IPS DF 6.9 (cell line): ENCODE measurements around the gene KPRP.

Source experiments
- DNase-seq: peaks from one replicate; pipeline ENCODE4 v3.0.0-alpha.2; 2013; ENCODE audit warnings: low read depth, low spot score
- H3K27ac ChIP-seq: one replicate; pipeline ENCODE4 v1.5.1; 2013; ENCODE audit warnings: low read length, control low read depth
- H3K27me3 ChIP-seq: 2 replicates; pipeline ENCODE4 v1.6.1; 2013; ENCODE audit warnings: mild to moderate bottlenecking, low read length; ENCODE audit not compliant: control insufficient read depth, insufficient read depth
- H3K36me3 ChIP-seq: 2 replicates; pipeline ENCODE4 v1.6.1; 2013; ENCODE audit warnings: low read length; ENCODE audit not compliant: control insufficient read depth, insufficient read depth
- H3K4me1 ChIP-seq: 2 replicates; pipeline ENCODE4 v1.6.1; 2013; ENCODE audit warnings: low read length; ENCODE audit not compliant: control insufficient read depth, insufficient read depth
- H3K4me3 ChIP-seq: 2 replicates; pipeline ENCODE4 v1.5.1; 2013; ENCODE audit warnings: mild to moderate bottlenecking, low read length
- H3K9me3 ChIP-seq: 2 replicates; pipeline ENCODE4 v1.6.1; 2013; ENCODE audit warnings: low read length, inconsistent platforms; ENCODE audit not compliant: control insufficient read depth, insufficient read depth
- WGBS: extraction: QIAGEN DNeasy Blood & Tissue Kit; methylation state at CpG from one replicate; pipeline ENCODE4 v1.1.7; 2013; ENCODE audit warnings: mixed read lengths, missing lambda C conversion rate; ENCODE audit not compliant: insufficient read length, insufficient coverage; 5-methylcytosine and 5-hydroxymethylcytosine counted together

Gene KPRP

DNA sequence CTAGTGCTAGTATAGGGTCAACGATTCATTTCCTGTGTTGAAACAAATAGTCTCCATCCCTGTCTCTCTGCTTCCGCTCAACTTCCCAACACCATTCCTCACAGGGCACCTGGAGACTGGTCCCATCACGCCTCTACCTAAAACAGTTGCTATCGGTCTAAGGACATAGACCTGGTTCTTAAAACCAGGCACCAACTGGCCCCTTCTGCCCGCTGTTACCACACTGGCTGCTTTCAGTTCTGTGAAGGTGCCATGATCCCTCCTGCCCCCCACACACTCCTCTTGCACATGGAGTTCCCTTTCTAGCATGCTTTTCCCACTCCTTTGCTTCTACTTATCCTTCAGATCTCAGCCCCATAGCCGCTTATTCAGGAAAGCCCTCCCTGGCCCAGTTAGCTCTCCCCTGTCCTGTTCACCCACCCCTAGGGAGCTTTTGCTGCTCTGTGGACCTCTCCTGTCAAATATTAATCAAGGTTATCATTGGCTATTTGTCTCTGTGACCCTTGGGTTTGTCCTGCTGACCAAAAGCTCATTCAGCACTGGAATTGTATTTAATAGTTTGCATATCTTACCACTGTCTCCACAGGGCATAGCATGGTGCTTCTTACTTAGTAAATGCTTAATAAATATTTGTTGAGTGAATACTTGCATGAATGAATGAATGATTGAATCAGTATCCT lies 11.9 kb upstream of the KPRP start:
- no peak for DNase-seq
- no peak overlapping the region for H3K4me3 ChIP-seq
- H3K4me1 ChIP-seq = no peaks in the 10 kb centered on the region
- H3K9me3 ChIP-seq = peaks cover 11% of the 10 kb centered on the region
- WGBS = no CpG with 5 or more reads among the region's 6 CpGs
- H3K27ac ChIP-seq = no peak overlapping the region
- no peaks in the 10 kb centered on the region for H3K36me3 ChIP-seq
- no peaks in the 10 kb centered on the region; the same call in 1 of the 2 replicates for H3K27me3 ChIP-seq

- no CpG with 5 or more reads among the region's 1 CpG for WGBS
- DNase-seq = no peak
- no peaks in the 10 kb centered on the region for H3K36me3 ChIP-seq
- H3K4me3 ChIP-seq = no peak overlapping the region
- no peak overlapping the region for H3K27ac ChIP-seq
- H3K9me3 ChIP-seq = peaks cover 13% of the 10 kb centered on the region
- H3K4me1 ChIP-seq = no peaks in the 10 kb centered on the region
- H3K27me3 ChIP-seq = no peaks in the 10 kb centered on the region; the same call in 1 of the 2 replicates
Measured at GRCh38 chr1:152747831-152748230, 10.0 kb upstream of the KPRP start.

DNA sequence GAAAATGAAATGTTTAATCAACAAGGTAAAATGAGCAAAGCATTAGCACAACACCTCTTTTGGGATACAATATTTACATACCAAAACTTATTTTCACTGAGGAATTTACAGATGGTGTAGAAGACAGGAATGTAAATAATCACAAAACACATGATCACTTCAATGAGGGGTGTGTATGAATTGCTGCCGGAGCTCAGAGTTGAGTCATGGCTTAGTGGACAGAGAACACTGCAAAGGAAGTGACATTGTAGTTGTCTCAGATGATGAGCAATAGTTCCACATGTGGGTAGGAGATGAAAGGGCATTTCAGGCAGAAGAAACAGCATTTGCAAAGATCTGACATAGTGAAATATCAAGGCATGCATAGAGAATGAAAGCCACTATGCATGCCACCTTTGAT lies 5.6 kb upstream of the KPRP start:
- no peak overlapping the region for H3K27ac ChIP-seq
- H3K27me3 ChIP-seq = no peaks in the 10 kb centered on the region
- H3K36me3 ChIP-seq = no peaks in the 10 kb centered on the region
- peaks cover 8% of the 10 kb centered on the region for H3K9me3 ChIP-seq
- DNase-seq = no peak
- H3K4me1 ChIP-seq = no peaks in the 10 kb centered on the region
- no peak overlapping the region for H3K4me3 ChIP-seq
- WGBS = no CpG with 5 or more reads among the region's 1 CpG

DNA sequence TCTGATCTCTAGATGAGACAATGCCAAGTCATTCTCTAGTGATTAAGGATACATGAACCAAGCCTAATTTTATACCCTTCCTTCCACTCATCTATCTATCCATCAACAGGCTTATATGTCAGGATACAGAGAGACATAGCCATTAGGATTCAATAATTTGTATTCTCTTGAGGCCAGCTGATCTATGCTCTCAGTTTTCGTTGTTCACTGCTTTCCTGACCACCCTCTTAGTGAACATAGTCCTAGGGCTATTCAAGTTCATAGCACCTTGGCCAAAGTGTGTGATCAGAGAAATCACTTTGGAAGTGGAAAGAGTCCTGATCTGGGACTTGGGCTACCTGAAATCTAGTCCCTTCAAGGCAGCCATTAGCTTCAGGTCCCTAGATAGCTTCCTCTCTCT lies 4.2 kb upstream of the KPRP start:
- H3K27ac ChIP-seq = no peak overlapping the region
- H3K9me3 ChIP-seq = peaks cover 13% of the 10 kb centered on the region
- H3K36me3 ChIP-seq = no peaks in the 10 kb centered on the region
- H3K4me1 ChIP-seq = no peaks in the 10 kb centered on the region
- no peaks in the 10 kb centered on the region for H3K27me3 ChIP-seq
- WGBS = no CpG with 5 or more reads among the region's 1 CpG
- DNase-seq = no peak
- H3K4me3 ChIP-seq = no peak overlapping the region

GRCh38 chr1:152756872-152757271 lies 953 bp upstream of the KPRP start:
- no peak for DNase-seq
- Histone ChIP-seq H3K9me3 (peaks cover 32% of the 10 kb centered on the region), H3K27me3 (no peaks in the 10 kb centered on the region), H3K27ac (no peak overlapping the region), H3K36me3 (no peaks in the 10 kb centered on the region), H3K4me1 (no peaks in the 10 kb centered on the region), H3K4me3 (no peak overlapping the region)
- no CpG with 5 or more reads among the region's 2 CpGs for WGBS

GRCh38 chr1:152758636-152759035 lies 811 bp downstream of the KPRP start:
- no peaks in the 10 kb centered on the region for H3K4me1 ChIP-seq
- no peak overlapping the region for H3K27ac ChIP-seq
- DNase-seq = no peak
- H3K36me3 ChIP-seq = no peaks in the 10 kb centered on the region
- H3K27me3 ChIP-seq = no peaks in the 10 kb centered on the region
- peaks cover 27% of the 10 kb centered on the region for H3K9me3 ChIP-seq
- no CpG with 5 or more reads among the region's 4 CpGs for WGBS
- H3K4me3 ChIP-seq = no peak overlapping the region

- no peaks in the 10 kb centered on the region for H3K27me3 ChIP-seq
- no CpG with 5 or more reads among the region's 8 CpGs for WGBS
- no peak overlapping the region for H3K4me3 ChIP-seq
- H3K27ac ChIP-seq = no peak overlapping the region
- peaks cover 27% of the 10 kb centered on the region for H3K9me3 ChIP-seq
- H3K4me1 ChIP-seq = no peaks in the 10 kb centered on the region
- no peak for DNase-seq
- H3K36me3 ChIP-seq = no peaks in the 10 kb centered on the region
Measured at GRCh38 chr1:152759453-152760173, 1.8 kb downstream of the KPRP start.

- WGBS = no CpG with 5 or more reads among the region's 31 CpGs
- Histone ChIP-seq H3K27me3 (no peaks in the 10 kb centered on the region), H3K36me3 (no peaks in the 10 kb centered on the region), H3K9me3 (peaks cover 30% of the 10 kb centered on the region), H3K27ac (no peak overlapping the region), H3K4me3 (no peak overlapping the region), H3K4me1 (no peaks in the 10 kb centered on the region)
- DNase-seq = no peak
Measured at GRCh38 chr1:152760551-152761190, 2.8 kb downstream of the KPRP start.

GRCh38 chr1:152761609-152762213 lies 3.9 kb downstream of the KPRP start:
- no CpG with 5 or more reads among the region's 3 CpGs for WGBS
- DNase-seq = no peak
- no peaks in the 10 kb centered on the region for H3K36me3 ChIP-seq
- no peaks in the 10 kb centered on the region for H3K27me3 ChIP-seq
- no peaks in the 10 kb centered on the region for H3K4me1 ChIP-seq
- H3K4me3 ChIP-seq = no peak overlapping the region
- peaks cover 31% of the 10 kb centered on the region for H3K9me3 ChIP-seq
- no peak overlapping the region for H3K27ac ChIP-seq

DNA sequence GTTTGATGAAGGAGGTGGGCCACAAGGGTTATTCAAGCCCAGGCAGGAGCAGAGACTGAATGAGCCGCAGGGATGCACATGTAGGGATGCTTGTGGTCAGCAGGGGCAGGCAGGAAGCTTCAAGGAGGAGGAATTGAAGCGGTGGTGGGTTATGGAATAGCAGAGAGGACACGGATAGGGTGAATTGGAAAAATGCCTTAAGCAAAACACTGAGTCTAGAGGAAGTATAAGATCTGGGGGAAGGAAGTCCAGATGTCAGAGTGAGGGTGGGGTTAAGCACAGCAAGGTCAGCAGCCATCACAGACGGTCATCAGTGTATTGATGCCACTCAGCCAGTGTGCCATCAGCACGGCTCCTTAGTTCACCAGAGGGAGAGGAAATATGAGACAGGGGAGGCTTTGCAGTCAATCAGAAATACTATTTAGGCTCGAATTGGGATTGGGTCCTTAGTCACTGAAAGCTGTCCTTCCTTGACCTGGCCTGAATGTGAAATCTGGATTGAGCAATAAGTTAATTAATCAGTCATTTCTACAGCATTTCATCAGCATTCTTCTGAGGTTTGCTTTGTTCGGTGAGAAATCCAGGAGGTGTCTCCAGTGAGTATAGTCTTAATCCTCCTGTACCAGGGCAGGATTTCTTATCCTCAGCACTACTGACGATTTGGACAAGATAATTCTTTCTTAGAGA lies 11.2 kb downstream of the KPRP start:
- no peaks in the 10 kb centered on the region for H3K27me3 ChIP-seq
- no peak for DNase-seq
- no peaks in the 10 kb centered on the region for H3K4me1 ChIP-seq
- no peak overlapping the region for H3K27ac ChIP-seq
- WGBS = no CpG with 5 or more reads among the region's 8 CpGs
- no peaks in the 10 kb centered on the region for H3K36me3 ChIP-seq
- H3K4me3 ChIP-seq = no peak overlapping the region
- H3K9me3 ChIP-seq = peaks cover 15% of the 10 kb centered on the region
